Measurements from ENCODE around the gene XAGE2.
"Not testable (repeated sequence)": the region's sequence is repeated elsewhere in the genome, so short reads cannot be mapped to it uniquely, and the experiment has no call there.

DNA sequence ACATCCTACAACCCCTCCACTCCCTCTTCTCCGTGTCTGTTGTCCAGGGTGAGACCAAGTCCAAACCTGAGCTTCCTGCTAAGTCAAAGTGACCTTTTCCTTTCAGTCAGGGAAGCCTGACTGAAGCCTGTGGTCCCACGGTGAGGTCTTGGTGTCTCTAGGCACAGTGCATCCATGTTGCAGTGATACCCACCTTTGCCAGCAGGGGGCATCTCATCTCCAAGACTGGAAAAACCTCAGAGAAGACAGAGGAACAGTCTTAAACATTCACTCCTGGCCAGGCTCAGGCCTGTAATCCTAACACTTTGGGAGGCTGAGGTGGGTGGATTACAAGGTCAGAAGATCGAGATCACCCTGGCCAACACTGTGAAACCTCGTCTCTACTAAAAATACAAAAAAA is 23.4 kb upstream of the XAGE2 start:
- TF ChIP-seq HNF4A (conservative IDR thresholded peaks at IDR 0.05); SP1 (IDR thresholded peaks at IDR 0.05): not testable (repeated sequence)
- TF ChIP-seq, protein P1, sequence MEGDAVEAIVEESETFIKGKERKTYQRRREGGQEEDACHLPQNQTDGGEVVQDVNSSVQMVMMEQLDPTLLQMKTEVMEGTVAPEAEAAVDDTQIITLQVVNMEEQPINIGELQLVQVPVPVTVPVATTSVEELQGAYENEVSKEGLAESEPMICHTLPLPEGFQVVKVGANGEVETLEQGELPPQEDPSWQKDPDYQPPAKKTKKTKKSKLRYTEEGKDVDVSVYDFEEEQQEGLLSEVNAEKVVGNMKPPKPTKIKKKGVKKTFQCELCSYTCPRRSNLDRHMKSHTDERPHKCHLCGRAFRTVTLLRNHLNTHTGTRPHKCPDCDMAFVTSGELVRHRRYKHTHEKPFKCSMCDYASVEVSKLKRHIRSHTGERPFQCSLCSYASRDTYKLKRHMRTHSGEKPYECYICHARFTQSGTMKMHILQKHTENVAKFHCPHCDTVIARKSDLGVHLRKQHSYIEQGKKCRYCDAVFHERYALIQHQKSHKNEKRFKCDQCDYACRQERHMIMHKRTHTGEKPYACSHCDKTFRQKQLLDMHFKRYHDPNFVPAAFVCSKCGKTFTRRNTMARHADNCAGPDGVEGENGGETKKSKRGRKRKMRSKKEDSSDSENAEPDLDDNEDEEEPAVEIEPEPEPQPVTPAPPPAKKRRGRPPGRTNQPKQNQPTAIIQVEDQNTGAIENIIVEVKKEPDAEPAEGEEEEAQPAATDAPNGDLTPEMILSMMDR (IDR thresholded peaks at IDR 0.05; ENCODE audit: low read depth, low read length, missing input control): peak; percentile 40
